Measurements from ENCODE around the gene MCM3AP.

Gene MCM3AP

DNA sequence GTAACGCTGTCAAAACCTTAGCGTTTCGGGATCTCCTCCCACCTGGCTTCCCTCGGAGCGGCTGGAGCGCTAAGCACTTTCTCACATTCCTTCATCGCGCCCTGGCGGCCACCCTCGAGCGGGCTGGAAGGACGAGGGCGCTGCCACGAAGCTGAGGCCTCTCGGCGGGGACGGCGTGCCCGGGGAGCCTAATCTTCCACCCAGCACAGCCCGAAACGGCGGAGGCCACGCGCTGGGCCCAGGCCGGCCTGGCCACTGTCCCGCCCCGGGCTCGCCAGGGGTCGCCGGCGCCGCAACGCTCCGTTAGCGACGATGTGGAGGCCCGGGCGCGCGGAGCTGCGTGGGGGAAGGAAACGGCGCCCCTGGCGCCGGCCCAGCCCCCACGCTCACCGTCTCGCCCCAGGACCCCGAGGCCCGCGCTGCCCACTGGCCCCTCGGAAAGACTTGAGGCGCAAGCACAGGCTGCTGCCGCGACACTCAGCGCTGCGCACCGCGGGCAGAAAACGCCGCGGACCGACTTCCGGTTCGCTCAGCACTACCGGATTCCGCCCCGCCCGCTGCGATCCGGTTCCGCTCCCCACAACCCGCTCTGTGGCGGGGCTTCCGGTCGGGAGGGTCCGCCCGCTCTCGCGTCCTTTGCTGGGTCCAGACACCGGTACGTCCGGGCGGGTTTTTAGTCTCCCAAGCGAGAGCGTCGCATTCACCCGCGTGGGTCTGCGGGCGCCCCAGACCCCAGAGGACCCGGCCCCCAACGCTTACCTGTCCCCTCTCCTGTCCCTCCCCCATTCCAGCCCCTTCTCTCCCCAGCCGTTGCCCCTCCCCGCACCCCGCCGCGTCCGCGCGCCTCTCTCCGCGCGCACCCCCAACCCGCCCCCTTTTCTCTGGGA is 593 bp upstream of the MCM3AP start, which contains the start of gene YBEY:
YBEY (plus strand) TSS at position 582 of the 887 bp plus-strand sequence. CDS start 572 bp downstream, outside the sequence.
- H3K4me3 ChIP-seq: peak within 1 kb of the TSS; percentile 65 to 99 (median 89)
- H3K27ac ChIP-seq: peak within 1 kb of the TSS; percentile 86 to 99 (median 96)

DNA sequence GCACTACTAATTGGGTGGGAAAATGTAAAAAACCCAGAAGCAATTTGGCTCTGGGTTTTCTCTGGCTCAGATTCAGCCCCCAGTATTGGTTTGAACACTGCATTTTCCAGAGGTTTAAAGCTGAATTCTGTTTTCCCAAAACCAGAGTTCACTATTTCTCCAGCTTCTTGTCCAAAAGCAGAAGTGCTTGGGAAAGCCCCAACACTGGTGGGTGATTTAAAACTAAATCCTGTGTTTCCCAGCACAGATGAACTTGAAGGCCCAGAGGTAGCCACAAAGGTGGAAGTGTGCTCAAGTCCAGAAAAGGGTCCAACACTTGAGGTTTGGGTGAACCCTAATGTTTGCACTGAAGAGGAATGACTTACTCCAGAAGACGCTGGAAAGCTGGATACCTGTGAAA is 678 bp downstream of the MCM3AP start:
- Histone ChIP-seq H3K4me3 (peak overlapping the region in 4 of 7 experiments; percentile 1 to 99 (median 73)), H3K27ac (peak overlapping the region in 10 of 21 experiments; percentile 25 to 99 (median 96))

DNA sequence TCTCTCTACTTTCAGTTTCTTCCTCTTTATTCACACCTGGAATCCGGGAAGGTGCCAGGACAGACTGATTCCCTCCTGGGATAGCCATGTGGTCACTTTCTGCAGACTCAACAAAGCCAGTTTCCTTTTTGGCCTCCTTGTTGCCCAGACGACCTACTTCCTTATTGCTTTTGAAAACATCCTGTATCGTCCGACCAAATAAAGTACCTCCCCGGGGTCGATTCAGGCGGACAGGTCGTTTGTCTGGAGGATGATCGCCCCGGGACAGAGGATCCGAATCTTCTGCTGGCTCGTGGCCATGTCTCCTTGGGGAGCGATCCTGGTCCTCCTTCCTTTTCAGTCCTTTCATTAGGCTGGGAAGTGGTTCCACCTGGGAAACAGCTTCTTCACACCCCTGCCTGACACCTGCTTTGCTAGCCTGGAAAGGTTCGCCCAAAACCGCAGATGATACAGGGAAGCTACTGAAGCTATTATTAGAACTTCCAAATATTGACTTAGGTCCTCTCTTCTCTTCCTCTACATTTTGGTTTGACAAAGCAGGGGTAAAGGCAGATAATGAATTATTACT is 1.2 kb downstream of the MCM3AP start:
- Histone ChIP-seq H3K4me3 (peak overlapping the region in 2 of 7 experiments; percentile 1 to 7), H3K27ac (peak overlapping the region in 8 of 21 experiments; percentile 3 to 99 (median 45))

DNA sequence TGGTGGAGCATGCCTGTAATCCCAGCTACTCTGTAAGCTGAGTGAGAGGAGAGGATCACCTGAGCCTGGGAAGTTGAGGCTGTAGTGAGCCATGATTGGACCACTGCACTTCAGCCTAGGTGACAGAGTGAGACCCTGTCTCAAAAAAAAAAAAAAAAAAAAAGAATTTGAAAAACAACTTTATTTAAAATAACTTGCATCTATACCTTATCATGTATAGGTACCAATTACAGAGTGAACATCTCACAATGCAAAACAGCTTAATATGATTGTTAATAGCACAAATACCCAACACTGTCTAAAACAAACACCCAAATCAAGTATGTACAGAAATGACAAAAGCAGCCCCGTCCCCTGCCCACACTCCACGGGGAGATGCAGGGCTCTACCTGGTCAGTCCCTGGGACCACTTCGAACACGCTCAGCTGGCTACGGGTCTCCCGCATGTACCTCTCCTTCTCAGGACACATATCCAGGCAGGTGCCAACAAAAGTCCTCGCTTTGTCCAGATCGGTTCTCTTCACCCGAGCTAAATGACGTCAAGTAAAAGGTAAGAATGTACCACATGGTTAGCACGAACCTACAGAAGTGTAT is 10.5 kb downstream of the MCM3AP start:
- Histone ChIP-seq H3K4me3 (no peak overlapping the region), H3K27ac (no peak overlapping the region)

DNA sequence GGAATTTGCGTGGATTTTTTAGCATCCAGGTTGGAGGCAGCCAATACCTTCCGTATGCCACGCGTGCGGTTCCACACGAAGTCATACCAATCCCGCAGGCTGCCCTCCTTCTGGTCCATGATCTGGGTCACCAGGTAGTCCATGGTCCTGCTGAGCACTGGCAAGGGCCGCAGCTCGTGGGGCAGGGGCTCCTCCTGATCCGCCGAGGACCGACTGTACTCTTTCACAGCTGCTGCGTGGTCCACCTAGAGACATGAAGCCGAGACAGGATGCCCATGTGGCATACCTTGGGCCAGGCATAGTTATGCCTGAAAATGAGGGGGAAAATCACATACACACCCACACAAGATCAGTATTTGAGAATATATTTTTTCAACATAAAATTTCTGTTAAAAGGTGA is 12.1 kb downstream of the MCM3AP start:
- no peak overlapping the region for H3K27ac ChIP-seq
- no peak overlapping the region for H3K4me3 ChIP-seq

DNA sequence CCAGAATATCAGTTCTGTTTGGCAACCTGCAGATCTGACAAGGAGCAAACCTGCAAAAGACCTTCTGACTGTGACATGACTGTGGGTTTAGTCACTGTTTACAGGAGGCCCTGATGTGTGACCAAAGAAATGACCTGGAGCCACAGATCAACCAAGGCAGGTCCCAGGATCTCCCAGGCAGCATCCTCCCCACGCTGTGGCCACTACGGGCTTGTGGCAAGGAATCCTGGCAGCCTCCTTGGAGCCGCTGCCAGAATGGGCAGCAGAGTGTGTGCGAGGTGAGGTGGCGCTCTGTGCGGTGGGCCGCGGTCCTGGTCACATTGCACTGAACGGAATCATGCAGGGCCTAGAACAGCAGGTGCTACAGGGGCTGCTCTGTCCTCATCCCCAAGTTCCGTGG is 15.9 kb downstream of the MCM3AP start:
- Histone ChIP-seq H3K27ac (no peak overlapping the region), H3K4me3 (no peak overlapping the region)

DNA sequence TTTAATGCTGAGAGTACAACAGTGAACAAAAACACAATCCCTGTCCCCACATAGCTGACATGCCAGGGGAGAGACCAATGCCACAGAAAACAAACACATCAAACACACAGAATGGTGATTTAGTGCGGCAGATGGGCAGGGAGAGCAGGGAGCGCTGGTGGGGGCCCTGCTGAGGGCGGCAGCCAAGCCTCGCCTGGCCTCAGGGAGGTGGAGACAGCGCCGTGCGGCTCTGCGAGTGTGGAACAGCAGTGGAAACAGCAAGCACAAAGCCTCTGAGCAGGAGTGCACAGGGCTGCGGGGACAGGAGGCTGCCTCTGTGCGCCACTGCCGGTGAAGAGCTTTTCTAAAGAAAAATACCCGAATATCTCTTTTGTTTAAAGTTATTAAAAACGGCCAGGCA is 17.0 kb downstream of the MCM3AP start:
- Histone ChIP-seq H3K4me3 (no peak overlapping the region), H3K27ac (no peak overlapping the region)

DNA sequence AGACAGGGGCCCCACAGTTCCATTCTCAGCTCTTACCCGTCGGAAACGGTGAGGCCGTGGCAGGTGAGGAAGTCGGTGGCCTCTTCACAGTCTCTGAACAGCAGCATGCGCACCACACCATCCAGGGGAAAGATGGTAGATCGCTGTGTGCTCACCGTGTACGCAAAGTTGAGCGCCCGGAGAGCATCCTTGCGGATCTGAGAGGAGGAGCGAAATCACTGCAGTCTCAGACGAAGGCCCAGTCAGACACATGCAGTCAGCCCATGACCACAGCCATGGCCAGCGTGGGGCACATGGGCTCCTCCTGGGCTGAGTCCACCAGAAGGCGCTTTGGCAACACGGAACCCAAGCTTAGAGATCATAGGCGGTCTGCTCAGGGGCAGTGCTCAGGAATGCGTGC is 18.5 kb downstream of the MCM3AP start:
- H3K4me3 ChIP-seq: no peak overlapping the region
- H3K27ac ChIP-seq: no peak overlapping the region

DNA sequence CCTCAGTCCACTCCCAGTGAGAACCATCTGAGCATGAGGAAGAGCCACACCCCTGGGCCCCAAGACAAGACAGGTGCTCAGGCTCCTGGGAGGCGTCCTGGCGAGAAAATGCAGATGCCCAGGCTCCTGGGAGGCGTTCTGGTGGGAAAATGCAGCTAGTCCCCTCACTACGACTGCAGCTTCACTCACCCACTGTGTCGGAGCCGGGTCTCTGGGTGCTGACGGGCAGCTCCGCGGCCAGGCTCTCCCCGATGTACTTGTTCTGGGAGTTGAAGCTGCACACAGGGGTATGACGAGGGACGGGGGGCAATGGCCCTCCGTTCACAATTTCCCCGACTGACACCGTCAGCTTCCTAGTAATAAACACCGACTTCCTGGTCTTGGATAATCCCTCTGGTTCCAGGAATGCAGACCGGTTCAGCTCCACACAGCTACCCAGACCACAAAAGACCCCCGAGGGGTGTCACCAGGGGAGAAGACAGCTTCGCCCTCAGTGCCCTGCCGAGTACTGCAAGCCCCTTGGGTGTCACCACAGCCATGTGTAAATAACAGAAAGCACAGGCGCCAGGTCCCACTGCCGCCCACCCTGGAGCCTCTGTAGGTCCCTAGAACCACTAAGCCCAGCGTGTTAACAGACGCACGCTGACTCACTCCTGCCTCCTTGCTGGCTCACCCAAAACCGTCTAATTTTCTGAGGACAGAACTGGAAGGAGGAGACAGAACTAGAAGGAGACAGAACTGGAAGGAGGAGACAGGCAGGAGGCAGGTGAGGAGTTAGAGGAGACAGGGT is 19.5 kb downstream of the MCM3AP start:
- Histone ChIP-seq H3K4me3 (no peak overlapping the region), H3K27ac (no peak overlapping the region)

DNA sequence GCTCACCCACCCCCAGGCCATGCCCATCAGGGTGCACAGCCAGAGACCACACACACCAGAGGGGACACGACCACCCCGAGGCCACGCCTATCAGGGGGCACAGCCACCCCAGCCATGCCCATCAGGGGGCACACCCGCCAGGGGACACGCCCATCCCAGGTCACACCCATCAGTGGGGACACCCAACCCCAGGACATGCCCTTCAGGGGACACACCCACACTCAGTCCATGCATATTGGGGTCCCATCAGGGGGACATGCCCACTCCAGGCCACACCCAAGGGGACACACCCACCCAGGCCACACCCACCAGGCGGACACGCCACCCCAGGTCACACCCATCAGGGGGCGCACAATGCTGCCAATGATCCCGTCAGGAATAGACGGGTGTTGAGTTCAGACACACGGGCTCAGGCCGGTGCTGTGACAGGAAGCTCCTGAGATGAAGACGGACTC is 20.7 kb downstream of the MCM3AP start:
- Histone ChIP-seq H3K27ac (no peak overlapping the region), H3K4me3 (no peak overlapping the region)

DNA sequence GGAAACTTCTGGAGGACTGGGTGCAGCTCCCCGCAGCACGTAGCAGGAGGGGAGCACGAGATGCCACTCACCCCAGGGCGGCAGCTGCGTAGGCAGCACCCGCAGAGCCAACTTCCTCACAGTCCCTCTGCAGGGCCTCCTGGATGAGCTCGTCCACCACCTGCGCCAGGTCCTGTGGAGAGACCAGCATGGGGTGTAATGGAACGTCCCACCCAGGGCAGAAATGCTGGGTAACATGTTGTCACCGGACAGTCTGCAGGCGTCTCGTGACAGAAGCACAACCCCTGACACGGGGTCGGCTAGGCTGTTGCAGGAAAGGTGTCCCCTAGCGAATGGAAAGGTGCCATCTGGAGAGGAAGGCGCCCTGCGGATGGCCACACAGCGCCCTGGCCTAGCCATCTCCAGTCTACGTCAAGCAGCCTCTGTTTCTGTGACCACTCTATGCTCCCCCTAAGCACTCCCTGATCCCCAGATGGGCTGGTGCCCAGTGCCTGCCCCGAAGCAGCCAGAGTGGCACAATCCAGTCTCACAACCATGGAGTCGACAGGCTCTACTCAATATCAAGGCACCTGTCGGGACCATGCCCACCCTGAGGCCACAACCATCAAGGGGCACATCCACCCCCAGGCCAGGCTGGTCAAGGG is 21.2 kb downstream of the MCM3AP start:
- H3K27ac ChIP-seq: no peak overlapping the region

DNA sequence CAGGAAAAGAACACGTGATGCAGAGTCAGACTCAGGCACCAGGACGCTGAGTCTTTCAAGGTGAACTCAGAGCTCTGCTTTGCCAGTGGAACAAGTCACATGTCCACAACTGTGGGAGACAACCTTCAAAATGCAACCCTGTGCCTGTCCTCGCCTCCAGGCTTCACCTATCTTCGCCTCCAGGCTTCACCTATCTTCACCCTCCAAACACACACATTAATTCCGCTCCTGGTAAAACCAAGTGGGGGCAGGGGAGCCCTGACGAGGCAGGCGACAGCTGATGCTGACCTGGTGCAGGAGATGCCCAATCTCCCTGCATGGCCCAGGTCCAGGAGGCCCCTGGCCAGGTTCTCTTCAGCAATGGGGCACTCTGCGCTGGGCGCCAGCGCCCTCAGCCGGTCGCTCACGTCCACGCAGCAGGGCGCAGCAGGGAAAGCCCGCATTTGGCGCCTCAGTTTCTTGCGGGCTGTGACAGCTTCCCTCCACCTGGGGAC is 28.9 kb downstream of the MCM3AP start:
- Histone ChIP-seq H3K27ac (no peak overlapping the region), H3K4me3 (no peak overlapping the region)

More for the DNA sequence above, 21.2 kb downstream of the MCM3AP start:
- H3K4me3 ChIP-seq: no peak overlapping the region

DNA sequence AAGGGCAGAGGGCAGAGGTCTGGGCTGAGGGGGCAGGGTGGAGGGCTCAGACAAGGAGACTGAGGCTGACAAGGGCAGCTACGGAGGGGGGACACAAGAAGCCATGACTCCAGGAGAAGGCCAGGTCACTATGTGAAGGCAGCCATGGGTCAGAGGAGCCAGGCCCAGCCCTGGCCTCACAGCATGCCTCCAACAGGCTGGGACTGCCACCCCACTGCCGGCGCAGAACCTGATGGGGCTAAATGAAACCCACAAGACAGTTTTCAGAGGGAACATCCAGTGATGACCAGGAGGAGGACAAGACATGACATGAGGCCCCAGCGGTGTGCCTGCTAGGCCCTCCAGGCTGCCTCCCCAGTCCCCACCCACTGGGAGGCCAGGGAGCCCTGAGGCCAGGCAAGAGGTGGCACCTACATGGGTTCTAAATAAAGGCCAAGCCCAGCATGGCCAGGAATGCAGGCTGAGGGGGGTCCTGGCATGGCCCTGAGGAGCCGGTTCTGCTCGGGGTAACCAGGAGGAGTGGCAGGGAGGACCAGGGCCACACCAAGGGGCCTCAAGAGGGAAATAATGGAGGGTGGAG is 29.6 kb downstream of the MCM3AP start:
- no peak overlapping the region for H3K27ac ChIP-seq
- no peak overlapping the region for H3K4me3 ChIP-seq

DNA sequence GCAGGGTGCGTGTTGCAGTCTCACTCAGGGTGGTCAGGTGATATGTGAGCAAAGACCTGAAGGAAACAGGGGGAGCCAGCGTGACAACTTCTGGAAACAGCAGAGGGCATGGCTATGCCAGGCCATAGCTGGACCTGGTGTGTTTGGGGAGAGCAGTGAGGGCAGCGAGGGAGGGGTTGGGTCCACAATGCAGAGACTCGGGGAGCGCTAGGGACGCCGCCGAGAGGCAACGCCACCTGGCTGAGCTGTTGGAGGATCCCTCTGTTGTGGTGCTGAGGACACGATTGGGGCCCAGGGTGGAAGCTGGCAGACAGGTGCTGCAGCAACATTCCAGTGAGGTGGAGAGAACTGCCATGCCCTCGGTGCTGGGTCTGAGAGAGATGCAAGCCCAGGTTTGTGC is 30.2 kb downstream of the MCM3AP start:
- Histone ChIP-seq H3K27ac (no peak overlapping the region), H3K4me3 (no peak overlapping the region)

DNA sequence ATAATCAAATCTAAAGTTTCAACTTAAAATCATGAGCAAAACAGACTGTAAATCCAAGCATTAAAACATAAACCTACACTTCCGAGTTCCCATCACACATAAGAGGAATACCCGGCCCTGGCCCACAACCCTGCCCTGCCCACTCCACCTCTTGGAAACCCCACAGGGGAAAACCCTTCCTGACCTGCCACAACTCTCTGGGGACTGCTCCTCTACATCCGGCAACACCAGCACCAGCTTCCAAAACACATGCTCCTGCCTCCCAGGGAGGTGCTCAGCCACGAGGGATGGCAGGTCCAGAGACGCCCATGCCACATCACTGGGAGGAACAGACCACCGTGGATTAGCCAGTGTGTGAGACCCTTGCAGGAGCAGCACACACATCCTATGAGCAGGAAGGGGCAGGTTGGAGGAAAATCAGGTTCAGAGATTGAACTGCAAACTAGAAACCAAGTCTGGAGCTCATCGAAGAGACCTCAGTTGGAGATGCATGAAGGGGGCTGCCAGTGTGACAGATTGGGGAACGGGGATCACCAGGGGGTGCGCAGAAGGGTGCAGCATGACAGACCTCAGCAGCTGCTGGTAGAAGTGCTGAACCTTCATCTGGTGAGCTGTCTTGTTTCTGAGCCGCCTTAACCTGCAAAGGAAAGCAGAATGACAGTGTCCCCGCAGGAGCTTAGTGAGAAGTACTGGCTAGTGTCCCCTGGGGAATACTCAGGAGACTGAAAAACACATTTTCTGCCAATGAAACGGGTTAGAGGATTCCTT is 31.0 kb downstream of the MCM3AP start:
- Histone ChIP-seq H3K27ac (peak overlapping the region in 1 of 21 experiments; percentile 10), H3K4me3 (no peak overlapping the region)

DNA sequence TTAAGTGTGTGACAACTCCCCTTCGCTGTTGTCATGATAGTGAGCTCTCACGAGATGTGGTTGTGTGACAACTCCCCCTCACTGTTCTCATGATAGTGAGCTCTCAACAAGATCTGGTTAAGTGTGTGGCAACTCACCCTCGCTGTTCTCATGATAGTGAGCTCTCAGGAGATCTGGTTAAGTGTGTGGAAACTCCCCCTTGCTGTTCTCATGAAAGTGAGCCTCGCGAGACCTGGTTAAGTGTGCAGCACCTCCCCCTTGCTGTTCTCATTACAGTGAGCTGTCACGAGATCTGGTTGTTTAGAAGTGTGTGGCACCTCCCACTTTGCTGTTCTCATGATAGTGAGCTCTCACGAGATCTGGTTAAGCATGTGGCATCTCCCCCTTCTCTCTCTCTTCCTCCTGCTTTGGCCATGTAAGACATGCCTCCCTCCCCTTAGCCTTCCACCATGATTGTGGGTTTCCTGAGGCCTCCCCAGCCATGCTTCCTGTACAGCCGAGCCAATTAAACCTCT is 31.7 kb downstream of the MCM3AP start:
- no peak overlapping the region for H3K27ac ChIP-seq
- no peak overlapping the region for H3K4me3 ChIP-seq

DNA sequence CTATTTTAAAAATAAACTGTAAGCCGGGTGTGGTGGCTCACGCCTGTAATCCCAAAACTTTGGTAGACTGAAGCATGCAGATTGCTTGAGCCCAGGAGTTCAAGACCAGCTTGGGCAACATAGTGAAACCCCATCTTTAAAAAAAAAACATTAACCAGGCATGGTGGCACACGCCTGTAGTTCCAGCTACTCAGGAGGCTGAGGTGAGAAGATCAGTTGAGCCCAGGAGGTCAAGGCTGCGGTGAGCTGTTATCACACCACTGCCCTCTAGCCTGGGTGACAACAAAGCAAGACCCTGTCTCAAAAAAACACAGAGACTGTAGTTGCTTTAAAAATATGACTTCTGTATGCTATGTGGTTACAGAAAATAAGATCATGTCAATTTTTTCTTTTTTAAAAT is 32.6 kb downstream of the MCM3AP start:
- Histone ChIP-seq H3K4me3 (no peak overlapping the region), H3K27ac (no peak overlapping the region)

DNA sequence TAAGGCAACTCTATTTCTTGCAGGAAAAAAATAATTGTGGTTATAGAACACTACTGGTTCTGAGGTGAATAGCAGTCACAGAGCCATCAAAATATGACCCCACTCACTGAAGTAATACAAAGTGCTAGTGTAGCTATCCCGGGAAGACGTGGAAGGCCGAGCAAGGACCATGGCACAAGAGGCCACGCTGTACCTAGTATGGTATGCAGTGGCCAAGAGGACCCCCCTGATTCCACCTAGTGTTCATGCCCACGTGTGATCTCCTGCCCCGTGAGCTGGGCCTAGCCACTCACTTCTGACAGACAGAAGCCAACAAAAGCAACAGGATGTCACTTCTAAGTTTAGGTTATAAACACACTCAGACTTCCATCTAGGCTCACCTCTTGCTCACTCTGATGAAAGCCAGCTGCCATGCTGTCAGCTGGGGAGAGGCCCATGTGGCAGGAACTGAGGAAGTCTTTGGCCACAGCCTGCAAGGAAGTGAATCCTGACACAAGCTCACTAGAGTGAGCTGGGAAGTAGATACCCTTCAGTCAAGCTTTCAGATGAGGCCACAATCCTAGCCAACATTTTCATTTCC is 35.2 kb downstream of the MCM3AP start:
- H3K27ac ChIP-seq: no peak overlapping the region

More for the DNA sequence above, 35.2 kb downstream of the MCM3AP start:
- H3K4me3 ChIP-seq: no peak overlapping the region

All from skin epidermis (tissue), 12 donors.